HepG2 (cell line): Measurements from ENCODE around the gene ALLC. TPM values are rescaled to one million over a fixed set of nuclear protein-coding genes. Genes with fewer than 3 reads are reported as not detected.

ENCODE experiments used
- ATAC-seq: fragments of 200-7000 bp; cut with Tn5 transposase; 3 replicates; pipeline ENCODE4 v1.9.1; 2020; ENCODE audit warnings: mild to moderate bottlenecking, moderate library complexity
- BruUV-seq: library from RNA; stranded (reverse); fragments of 400-500 nt; replicated peaks from 2 replicates; lab custom pipeline; 2021; lab: Mats Ljungman, UMichigan
- CTCF ChIA-PET: fragments of 300-600 bp; formaldehyde crosslinking; extraction: SDS; loops from one replicate; lab custom pipeline; 2021; ENCODE audit warnings: low total read pairs, inconsistent platforms, low intra/inter-chr PET ratio; lab: Yijun Ruan, JAX
- POLR2A ChIA-PET: fragments of 350-600 bp; sonication (Branson Sonifier 250); formaldehyde crosslinking; loops from one replicate; lab custom pipeline; 2020; ENCODE audit warnings: antibody characterized with exemption, inconsistent platforms; lab: Yijun Ruan, JAX
- DNase-seq: peaks from one replicate; pipeline ENCODE4 v3.0.0-alpha.2; 2015; ENCODE audit warnings: low spot score
- FAIRE-seq: peaks from 3 replicates; lab custom pipeline; 2011; peaks lifted over from hg19 to GRCh38; lab: Jason Lieb, UNC
- H2AFZ ChIP-seq: one replicate; pipeline ENCODE4 v1.6.1; 2011; ENCODE audit warnings: low read length, inconsistent platforms
- H3K27ac ChIP-seq: fragments of 300-600 bp; 3 replicates; pipeline ENCODE4 v1.8.0; 2011; ENCODE audit warnings: mixed run types, mild to moderate bottlenecking, mixed read lengths, low read length, inconsistent platforms; ENCODE audit not compliant: insufficient read depth; ENCODE audit errors: extremely low read length
- H3K27me3 ChIP-seq, 2 experiments: fragments of 200-600 bp in 1 of 2; 2 replicates in 1 of 2; 3 replicates in 1 of 2; pipeline versions ENCODE4 v1.6.0 to v1.8.0; 2011; ENCODE audit warnings: low read length in 2 of 2, mild to moderate bottlenecking in 2 of 2, moderate library complexity in 2 of 2, inconsistent platforms in 1 of 2; ENCODE audit not compliant: insufficient read depth in 2 of 2, control insufficient read depth in 1 of 2
- H3K36me3 ChIP-seq, 2 experiments: fragments of 200-600 bp in 1 of 2; replicated peaks in 1 of 2; 2 replicates in 1 of 2; 3 replicates in 1 of 2; pipeline versions ENCODE4 v1.5.1 to v1.8.0; 2011; ENCODE audit warnings: low read length in 2 of 2, inconsistent platforms in 1 of 2; ENCODE audit not compliant: insufficient read depth in 2 of 2, control insufficient read depth in 1 of 2
- H3K4me1 ChIP-seq: 2 replicates; pipeline ENCODE4 v1.5.1; 2012; ENCODE audit warnings: low read length, inconsistent platforms; ENCODE audit not compliant: insufficient read depth
- H3K4me2 ChIP-seq: 2 replicates; pipeline ENCODE4 v1.6.0; 2011; ENCODE audit warnings: low read depth, low read length, inconsistent platforms
- H3K4me3 ChIP-seq, 3 experiments: fragments of 200-600 bp in 1 of 3; sonication (generic), shearing (Covaris generic) in 1 of 3; replicated peaks in 1 of 3; 2 replicates each; pipeline ENCODE4 v1.5.1; 2011 to 2016; ENCODE audit warnings: low read length in 3 of 3, inconsistent platforms in 2 of 3, low read depth in 2 of 3, mild to moderate bottlenecking in 2 of 3, control low read depth in 1 of 3, mixed read lengths in 1 of 3; ENCODE audit not compliant: insufficient read depth in 1 of 3
- H3K79me2 ChIP-seq: one replicate; pipeline ENCODE4 v1.6.1; 2011; ENCODE audit warnings: low read length, inconsistent platforms; ENCODE audit not compliant: insufficient read depth
- H3K9ac ChIP-seq: 2 replicates; pipeline ENCODE4 v1.6.0; 2011; ENCODE audit warnings: mild to moderate bottlenecking, low read depth, low read length, inconsistent platforms; ENCODE audit not compliant: insufficient read depth
- H3K9me3 ChIP-seq: 2 replicates; pipeline ENCODE4 v1.5.1; 2012; ENCODE audit warnings: mild to moderate bottlenecking, low read length
- H4K20me1 ChIP-seq: 2 replicates; pipeline ENCODE4 v1.6.0; 2011; ENCODE audit warnings: inconsistent platforms, mild to moderate bottlenecking, low read length, moderate library complexity; ENCODE audit not compliant: insufficient read depth
- FOXO4 ChIP-seq: sonication (generic); formaldehyde crosslinking; conservative IDR thresholded peaks from 2 replicates; pipeline ENCODE4 v1.8.1; 2023; ENCODE audit warnings: missing genetic modification reagents
- MED13 ChIP-seq: sonication (generic); formaldehyde crosslinking; IDR thresholded peaks from 2 replicates; pipeline ENCODE4 v1.5.0; 2020; ENCODE audit warnings: missing genetic modification reagents
- MTA3 ChIP-seq: sonication (generic); formaldehyde crosslinking; IDR thresholded peaks from 2 replicates; pipeline ENCODE4 v1.4.0; 2020; ENCODE audit warnings: missing genetic modification reagents
- SMC3 ChIP-seq: IDR thresholded peaks from 2 replicates; pipeline ENCODE4 v1.6.1; 2011; ENCODE audit warnings: low read length, improper control_type of control experiment
- TBP ChIP-seq: sonication (generic); formaldehyde crosslinking; IDR thresholded peaks from 2 replicates; pipeline ENCODE4 v1.5.0; 2020; ENCODE audit warnings: missing genetic modification reagents
- ZNF432 ChIP-seq: sonication (generic); formaldehyde crosslinking; IDR thresholded peaks from 2 replicates; pipeline ENCODE4 v1.5.0; 2020; ENCODE audit warnings: missing genetic modification reagents, mild to moderate bottlenecking, borderline replicate concordance
- ZNF567 ChIP-seq: sonication (generic); formaldehyde crosslinking; IDR thresholded peaks from 2 replicates; pipeline ENCODE4 v1.8.1; 2023; ENCODE audit warnings: mild to moderate bottlenecking, missing genetic modification reagents, borderline replicate concordance
- in situ Hi-C: cut with HindIII; loops from 2 replicates; pipeline ENCODE4 v1.10.0; 2017; ENCODE audit warnings: low pct_unique_long_range_greater_than_20kb; ENCODE audit not compliant: extremely low pct_ligation_motif_present
- intact Hi-C: fragments of 100-400 bp; cut with micrococcal nuclease; formaldehyde crosslinking; loops from one replicate; pipeline ENCODE4 v1.10.0; 2022; ENCODE audit not compliant: unreplicated experiment
- polyA plus RNA-seq, 8 experiments: library from polyadenylated mRNA; depleted of rRNA in 3 of 8; stranded (reverse) in 7 of 8; unstranded in 1 of 8; fragments of >200 nt; fragmentation: Illumina TruSeq in 4 of 8; extraction: Trizol in 4 of 8; gene quantifications; 2 replicates each; pipeline versions ENCODE4 v1.2.1 to v1.2.3, GENCODE V29; 2011 to 2016; ENCODE audit warnings: low read depth in 4 of 8, missing spikeins in 1 of 8, mixed read lengths in 1 of 8; ENCODE audit not compliant: insufficient read depth in 1 of 8
- total RNA-seq, 5 experiments: library from RNA; depleted of rRNA; stranded (reverse); fragments of >200 nt; fragmentation: Illumina TruSeq; extraction: Trizol; gene quantifications; 2 replicates each; pipeline ENCODE4 v1.2.3, GENCODE V29; 2016; ENCODE audit warnings: low read depth in 1 of 5
- TF ChIP-seq, protein P1 (sequence below): IDR thresholded peaks from 2 replicates; pipeline ENCODE4 v1.6.1; 2018; ENCODE audit warnings: missing genetic modification reagents
- TF ChIP-seq, protein P2 (sequence below): conservative IDR thresholded peaks from 2 replicates; pipeline ENCODE4 v1.6.1; 2018; ENCODE audit warnings: missing genetic modification reagents
- TF ChIP-seq, protein P3 (sequence below): sonication (generic); formaldehyde crosslinking; IDR thresholded peaks from 2 replicates; pipeline ENCODE4 v1.5.0; 2020; ENCODE audit warnings: mild to moderate bottlenecking, missing genetic modification reagents, moderate library complexity
- TF ChIP-seq, protein P4 (sequence below): IDR thresholded peaks from 2 replicates; pipeline ENCODE4 v1.6.1; 2012; ENCODE audit warnings: low read depth, low read length, improper control_type of control experiment

Gene ALLC
- total and polyA plus RNA-seq, 2 of the 13 experiments (the other 11 are each of a cell fraction or from before 2014, with no cell fraction given) = 0.08 to 0.11 TPM

DNA sequence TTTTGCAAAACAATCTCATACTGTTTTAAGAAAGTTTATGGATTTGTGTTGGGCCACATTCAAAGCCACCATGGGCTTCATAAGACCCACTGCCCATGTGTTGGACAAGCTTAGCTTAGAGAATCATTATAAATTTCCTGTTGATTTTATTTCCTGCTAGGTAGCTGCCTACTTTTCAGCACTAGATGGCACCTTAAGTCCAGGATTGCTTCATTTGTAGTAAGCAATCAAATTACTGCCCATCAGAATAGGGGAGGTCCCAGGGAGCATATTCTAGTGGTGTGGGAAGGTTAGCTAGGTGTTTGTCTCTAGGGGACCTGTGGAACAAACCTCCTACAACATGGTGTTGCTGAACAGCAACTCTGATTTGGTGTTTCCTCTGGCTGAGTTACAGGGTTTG is 34.4 kb downstream of the ALLC start:
- ATAC-seq = peak; percentile 77
- intact Hi-C loops = no loop called here
- TF ChIP-seq SMC3 (peak; percentile 35; the same call in 1 of the 2 replicates), MTA3 (CRISPR knock-in tag) (no peak), TBP (CRISPR knock-in tag) (no peak), ZNF567 (CRISPR knock-in tag) (no peak), FOXO4 (no peak), MED13 (no peak), ZNF432 (CRISPR knock-in tag) (no peak)
- TF ChIP-seq, protein P1, sequence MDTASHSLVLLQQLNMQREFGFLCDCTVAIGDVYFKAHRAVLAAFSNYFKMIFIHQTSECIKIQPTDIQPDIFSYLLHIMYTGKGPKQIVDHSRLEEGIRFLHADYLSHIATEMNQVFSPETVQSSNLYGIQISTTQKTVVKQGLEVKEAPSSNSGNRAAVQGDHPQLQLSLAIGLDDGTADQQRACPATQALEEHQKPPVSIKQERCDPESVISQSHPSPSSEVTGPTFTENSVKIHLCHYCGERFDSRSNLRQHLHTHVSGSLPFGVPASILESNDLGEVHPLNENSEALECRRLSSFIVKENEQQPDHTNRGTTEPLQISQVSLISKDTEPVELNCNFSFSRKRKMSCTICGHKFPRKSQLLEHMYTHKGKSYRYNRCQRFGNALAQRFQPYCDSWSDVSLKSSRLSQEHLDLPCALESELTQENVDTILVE (CRISPR knock-in tag) = no peak
- TF ChIP-seq, protein P2, sequence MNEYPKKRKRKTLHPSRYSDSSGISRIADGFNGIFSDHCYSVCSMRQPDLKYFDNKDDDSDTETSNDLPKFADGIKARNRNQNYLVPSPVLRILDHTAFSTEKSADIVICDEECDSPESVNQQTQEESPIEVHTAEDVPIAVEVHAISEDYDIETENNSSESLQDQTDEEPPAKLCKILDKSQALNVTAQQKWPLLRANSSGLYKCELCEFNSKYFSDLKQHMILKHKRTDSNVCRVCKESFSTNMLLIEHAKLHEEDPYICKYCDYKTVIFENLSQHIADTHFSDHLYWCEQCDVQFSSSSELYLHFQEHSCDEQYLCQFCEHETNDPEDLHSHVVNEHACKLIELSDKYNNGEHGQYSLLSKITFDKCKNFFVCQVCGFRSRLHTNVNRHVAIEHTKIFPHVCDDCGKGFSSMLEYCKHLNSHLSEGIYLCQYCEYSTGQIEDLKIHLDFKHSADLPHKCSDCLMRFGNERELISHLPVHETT (CRISPR knock-in tag) = no peak
- TF ChIP-seq, protein P3, sequence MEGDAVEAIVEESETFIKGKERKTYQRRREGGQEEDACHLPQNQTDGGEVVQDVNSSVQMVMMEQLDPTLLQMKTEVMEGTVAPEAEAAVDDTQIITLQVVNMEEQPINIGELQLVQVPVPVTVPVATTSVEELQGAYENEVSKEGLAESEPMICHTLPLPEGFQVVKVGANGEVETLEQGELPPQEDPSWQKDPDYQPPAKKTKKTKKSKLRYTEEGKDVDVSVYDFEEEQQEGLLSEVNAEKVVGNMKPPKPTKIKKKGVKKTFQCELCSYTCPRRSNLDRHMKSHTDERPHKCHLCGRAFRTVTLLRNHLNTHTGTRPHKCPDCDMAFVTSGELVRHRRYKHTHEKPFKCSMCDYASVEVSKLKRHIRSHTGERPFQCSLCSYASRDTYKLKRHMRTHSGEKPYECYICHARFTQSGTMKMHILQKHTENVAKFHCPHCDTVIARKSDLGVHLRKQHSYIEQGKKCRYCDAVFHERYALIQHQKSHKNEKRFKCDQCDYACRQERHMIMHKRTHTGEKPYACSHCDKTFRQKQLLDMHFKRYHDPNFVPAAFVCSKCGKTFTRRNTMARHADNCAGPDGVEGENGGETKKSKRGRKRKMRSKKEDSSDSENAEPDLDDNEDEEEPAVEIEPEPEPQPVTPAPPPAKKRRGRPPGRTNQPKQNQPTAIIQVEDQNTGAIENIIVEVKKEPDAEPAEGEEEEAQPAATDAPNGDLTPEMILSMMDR (CRISPR knock-in tag) = peak; percentile 57
- TF ChIP-seq, protein P4, sequence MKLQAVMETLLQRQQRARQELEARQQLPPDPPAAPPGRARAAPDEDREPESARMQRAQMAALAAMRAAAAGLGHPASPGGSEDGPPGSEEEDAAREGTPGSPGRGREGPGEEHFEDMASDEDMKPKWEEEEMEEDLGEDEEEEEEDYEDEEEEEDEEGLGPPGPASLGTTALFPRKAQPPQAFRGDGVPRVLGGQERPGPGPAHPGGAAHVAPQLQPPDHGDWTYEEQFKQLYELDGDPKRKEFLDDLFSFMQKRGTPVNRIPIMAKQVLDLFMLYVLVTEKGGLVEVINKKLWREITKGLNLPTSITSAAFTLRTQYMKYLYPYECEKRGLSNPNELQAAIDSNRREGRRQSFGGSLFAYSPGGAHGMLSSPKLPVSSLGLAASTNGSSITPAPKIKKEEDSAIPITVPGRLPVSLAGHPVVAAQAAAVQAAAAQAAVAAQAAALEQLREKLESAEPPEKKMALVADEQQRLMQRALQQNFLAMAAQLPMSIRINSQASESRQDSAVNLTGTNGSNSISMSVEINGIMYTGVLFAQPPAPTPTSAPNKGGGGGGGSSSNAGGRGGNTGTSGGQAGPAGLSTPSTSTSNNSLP = 0 out of 2 replicates have a peak, but pooled peaks have one; percentile 22

More for the DNA sequence above, 34.4 kb downstream of the ALLC start:
- H3K79me2 ChIP-seq = no peaks in the 10 kb centered on the region
- no peak overlapping the region for H2AFZ ChIP-seq
- no peak overlapping the region for H3K4me3 ChIP-seq
- ChIA-PET POLR2A (no interaction called here), CTCF (no interaction called here)
- DNase-seq = peak; percentile 23
- FAIRE-seq = no peak
- no peak overlapping the region for H3K27ac ChIP-seq
- no peaks in the 10 kb centered on the region for H3K9me3 ChIP-seq
- in situ Hi-C loops = no loop called here
- H3K4me1 ChIP-seq = no peaks in the 10 kb centered on the region
- no TSS peak for BruUV-seq
- H3K27me3 ChIP-seq = peaks cover 0 to 10% of the 10 kb centered on the region in 2 experiments; a peak in 1 of 5 replicates
- H3K4me2 ChIP-seq = no peak overlapping the region
- H3K36me3 ChIP-seq = no peaks in the 10 kb centered on the region
- no peaks in the 10 kb centered on the region for H4K20me1 ChIP-seq
- no peak overlapping the region for H3K9ac ChIP-seq
